Measurements from ENCODE around the gene EMP2.
A peak's percentile ranks its signal among the peaks of the same experiment; 100 is the strongest.
"Not testable (repeated sequence)": the region's sequence is repeated elsewhere in the genome, so short reads cannot be mapped to it uniquely, and the experiment has no call there.

The EMP2 gene

DNA sequence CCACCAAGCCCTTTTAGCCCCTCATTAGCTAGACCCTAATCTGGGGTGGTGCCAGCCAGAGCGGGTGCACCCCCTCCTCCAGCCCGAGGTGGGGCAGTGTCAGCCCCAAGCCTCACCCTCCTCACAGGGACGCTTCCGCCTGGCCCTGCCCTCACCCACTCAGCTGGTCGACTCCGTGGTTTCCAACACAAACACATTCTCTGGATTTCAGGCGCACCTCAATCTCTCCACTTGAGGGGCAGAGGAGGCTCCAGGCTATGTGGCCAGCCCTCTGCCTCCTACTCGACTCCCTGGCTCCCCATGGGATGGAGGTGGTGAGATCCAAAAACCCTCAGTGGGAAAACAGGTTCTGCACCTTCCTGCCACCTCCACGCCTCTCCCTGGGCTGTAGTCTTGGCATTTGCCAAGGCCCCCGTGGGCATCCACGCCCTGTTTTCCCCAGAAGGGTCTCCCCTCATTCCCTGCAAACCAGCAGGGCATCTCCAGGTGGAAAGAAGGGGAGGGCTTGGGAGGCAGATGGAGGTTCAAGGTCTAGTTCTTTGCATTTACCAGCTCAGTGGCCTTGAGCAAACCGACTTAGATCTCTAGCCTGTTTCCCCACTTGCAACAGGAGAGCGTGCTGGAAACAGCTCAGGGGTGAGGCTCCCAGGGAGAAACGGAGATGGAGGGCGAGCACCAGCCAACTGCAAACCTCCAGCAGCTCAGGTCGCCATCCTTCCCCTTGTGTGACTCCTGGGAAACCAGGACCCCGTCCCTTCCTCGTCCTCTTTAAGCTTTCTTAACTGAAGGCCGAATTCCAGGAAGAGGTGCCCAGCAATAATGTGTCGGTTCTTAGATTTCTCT lies 1.7 kb downstream of the EMP2 start:
- no peak for DNase-seq (ENCODE audit: low read depth in 2 of 2)

DNA sequence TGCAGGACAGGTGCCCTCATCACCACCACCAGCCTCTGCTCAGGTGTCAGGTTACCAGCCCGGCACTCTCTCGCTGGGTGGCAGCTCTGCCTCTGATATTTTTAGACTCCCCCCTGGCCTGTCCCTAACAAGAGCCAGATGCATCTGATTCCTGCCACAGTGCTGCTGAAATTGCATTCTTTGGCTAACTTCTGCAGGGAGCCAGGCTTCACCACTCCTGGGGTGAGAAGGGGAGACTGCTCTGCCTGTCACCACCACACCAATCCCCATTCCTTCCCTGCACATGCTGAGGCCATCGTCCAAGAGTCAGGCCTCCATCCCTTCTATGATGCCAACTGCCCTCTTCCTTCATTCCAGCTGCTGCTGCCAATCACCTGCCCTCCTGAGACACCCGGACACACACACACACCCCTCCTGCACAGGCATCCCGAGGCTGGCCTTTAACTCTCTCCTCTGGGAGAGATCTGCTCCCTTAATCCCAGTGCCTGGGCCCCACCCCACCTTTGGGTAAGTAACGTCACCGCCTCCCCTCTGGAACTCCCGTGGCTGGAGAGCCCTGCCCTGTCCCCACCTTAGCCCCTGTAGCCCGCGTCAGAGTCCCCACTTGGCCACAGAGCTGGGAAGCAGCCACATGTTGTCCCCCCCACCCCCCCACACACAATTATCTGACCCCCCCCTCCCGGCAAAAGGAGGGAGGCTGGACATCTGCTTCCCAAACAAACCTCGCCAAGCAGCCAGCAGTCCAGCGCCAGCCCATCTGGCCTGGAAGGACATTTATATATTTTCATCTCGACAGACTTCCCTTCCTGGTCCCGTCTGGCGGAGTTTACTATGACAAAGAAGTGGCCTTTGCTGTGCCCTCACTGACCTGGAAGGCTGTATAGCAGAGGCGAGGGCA lies 2.8 kb downstream of the EMP2 start:
- DNase-seq (ENCODE audit: low read depth in 2 of 2): no peak

DNA sequence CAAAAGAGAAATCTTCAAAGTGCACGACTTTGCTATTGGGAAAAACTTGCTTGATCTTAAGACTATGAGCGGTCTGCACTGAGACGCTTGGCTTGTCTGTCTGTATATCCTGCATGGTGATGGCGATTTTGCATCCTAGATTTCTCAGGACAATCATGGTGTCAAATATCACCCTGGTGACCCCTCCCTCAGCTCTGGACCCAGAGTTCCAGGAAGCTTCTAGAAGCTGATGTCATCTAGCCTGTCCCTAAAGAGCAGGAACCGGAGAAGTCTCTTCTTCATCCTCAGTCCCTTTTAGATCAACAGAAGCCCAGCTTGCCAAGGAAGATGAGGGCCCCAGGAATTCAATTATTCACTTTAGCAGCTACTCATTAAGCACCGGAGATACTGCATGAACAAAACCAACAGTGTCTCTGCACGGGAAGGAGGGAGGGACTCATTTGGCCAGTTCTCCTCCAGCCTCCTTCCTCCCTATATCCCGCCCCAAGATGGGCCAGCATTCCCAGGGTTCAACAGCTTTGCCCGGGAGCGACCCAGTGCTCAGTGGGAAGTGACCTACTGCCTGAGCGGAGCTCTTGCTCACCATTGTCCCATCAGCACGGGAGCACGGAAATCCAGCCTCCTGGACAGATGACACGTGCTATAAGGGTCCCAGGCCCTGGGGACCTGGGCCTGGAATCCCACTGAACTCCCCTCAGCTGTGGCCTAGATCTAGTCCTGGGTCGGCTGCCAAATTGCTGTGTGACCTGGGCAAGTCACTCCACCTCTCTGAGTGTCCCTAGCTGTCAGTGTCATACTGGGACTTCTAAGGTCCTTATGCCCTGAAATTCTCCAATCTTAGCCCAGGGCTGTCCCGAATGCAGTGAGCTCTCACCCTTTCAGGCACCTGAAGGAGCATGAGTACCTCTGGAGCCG lies 3.8 kb downstream of the EMP2 start:
- no peak for DNase-seq (ENCODE audit: low read depth in 2 of 2)

DNA sequence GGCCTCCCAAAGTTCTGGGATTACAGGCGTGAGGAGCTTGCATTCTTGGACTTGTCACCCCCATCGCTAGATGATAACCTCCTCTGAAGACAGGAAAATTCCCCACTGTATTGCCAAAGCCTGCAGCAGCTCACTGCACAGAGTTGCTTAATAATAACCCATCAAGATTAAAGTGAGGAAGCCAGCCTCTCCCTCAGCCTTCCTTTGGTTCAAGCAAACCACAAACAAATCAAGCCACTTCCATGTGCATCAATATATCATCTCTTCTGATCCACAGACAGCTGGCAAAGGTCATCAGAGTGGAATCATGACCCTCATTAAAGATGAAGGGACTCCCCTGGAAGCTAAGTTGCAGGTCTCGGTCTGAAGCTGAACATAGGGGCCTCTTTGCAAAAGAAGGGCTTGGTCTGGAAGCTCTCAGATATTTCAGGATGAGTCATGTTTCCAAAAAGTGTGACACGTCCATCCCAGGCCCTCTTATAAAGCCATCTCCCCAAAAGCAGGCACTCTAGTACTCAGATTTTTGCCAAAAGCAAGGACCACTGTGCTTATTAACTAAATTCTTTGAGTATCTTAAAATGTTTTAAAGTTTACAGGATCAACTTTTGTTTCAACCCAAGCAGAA lies 4.8 kb downstream of the EMP2 start:
- DNase-seq (ENCODE audit: low read depth in 2 of 2): no peak

DNA sequence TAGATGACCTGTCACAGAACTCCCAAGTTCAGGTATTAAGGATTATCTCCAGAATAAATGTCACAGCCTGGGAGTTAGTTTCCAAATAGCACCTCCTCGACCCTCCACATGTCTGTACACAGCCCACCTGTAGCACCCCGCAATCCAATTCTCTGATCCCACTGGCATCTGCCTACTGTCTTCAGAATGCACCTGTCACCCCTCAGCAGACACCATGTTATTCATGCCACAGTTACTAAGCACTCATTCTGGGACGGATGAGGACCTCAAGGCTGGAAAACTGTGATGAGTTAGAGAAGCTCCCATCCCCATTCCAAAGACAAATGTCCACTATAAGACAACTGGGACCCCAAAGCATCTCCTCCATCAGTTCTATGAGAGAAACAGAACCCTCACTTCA lies 7.8 kb downstream of the EMP2 start:
- no peak for DNase-seq (ENCODE audit: low read depth in 2 of 2)

DNA sequence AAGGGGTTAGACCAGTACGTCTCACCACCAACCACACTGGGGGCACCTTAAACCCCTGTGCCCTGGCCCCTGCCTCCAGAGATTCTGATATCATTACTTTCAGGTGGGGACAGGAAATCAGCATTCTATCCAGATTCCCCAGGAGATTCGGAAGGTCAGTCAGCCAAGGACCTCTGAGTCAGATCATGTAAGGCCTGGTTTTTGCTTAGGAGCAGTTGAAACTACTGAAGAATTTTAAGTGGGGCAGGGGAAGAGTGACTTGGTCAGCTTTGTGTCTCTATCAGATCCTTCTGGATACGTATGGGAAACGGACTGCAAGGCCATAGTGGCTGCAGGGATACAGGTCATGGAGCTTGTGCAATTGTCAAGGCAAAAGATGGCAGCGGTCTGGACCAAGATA lies 9.0 kb downstream of the EMP2 start:
- DNase-seq (ENCODE audit: low read depth in 2 of 2): no peak

DNA sequence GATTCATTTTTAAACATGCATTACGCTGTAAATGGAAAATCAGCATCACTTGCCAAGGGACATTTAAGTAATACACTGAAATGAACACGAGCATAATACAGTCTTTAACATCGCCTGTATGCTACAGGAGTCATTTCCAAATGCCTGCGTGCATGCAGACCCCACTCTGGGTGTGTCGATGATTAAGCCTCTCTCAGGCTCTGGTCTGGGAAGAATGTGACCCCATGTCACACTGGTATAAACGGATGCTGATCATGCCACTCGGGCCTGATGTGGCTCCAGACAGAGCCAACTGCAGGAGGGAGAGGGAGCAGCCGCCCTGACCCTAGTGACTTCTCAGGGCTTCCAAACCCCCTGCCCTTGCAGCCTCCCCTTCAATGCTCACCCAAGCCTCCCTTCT lies 10.8 kb downstream of the EMP2 start:
- DNase-seq (ENCODE audit: low read depth in 2 of 2): no peak

DNA sequence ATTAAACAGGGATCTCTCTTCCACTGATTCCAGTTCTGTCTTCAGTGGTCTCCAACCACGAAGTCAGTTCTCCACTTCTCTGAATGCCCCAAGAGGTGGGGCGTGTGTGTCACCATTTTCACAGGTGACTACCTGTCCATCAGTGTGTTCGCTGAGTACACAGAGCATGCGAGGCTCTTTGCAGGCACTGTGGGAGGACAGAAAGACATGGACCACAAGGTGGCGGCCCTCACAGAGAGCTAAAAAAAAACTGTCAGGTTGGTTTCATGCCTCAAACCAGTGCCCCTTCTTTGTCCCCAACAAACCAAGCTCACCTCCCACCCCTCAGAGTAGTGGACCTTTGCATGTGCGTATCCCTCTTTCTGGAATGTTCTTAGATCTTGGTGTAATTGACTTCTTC lies 13.8 kb downstream of the EMP2 start:
- no peak for DNase-seq (ENCODE audit: low read depth in 2 of 2)

DNA sequence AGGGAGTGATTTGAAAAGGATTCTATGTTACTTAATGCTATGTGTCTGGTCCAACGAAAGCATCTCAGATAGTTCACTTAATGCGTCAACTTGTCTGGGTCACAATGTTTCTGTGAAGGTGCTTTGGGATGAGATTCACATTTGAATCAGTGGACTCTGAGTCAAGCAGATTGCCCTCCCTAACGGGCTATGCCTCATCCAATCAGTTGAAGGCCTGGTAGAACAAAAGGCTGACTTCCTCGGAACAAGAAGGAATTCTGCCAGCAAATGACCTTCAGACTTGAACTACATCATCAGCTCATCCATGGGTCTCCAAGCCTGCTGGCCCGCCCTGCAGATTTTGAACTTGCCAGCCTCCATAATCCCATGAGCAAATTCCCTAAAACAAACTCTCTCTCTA lies 15.2 kb downstream of the EMP2 start:
- no peak for DNase-seq (ENCODE audit: low read depth in 2 of 2)

DNA sequence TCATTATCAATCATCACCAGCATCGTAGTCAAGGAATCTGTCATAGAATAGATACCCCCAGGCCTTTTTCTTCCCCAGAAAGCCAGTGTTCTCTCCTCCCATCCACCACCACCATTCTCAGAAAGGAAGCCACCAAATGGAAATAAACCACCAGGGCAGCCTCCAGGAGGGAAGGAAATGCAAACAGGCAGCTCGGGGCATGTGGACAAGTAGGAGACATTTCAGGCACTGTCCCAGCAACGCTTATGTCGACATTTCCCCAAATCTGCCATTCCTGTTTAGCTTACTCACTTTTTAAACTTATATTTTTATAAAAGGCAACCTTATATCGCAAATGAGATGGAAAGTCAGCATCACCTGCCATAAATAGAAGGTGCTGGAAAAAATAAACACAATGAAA lies 15.8 kb downstream of the EMP2 start:
- DNase-seq (ENCODE audit: low read depth in 2 of 2): no peak

DNA sequence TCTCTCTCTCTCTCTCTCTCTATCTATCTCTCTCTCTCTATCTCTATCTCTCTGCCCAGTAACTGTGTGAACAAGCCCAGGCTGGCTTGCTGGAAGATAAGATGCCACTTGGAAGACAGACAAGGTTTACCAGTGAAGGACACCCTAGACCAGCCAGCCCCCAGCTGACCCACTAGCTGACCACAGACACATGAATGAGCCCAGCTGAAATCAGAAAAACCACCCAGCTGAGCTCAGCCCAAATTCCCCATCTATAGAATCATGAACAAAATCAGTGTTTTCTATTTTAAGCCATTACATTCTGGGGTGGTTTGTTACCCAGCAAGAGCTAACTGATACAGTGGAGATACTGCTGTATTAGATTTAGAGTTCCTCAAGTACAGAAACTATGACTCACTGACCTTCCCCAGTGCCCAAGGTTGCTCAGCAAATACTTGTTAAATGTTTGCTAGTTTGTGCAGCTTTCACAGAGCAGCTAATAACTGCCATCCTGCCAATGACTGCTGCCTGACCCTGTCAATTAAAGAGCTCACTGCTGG lies 18.0 kb downstream of the EMP2 start:
- DNase-seq (ENCODE audit: low read depth in 2 of 2): no peak

DNA sequence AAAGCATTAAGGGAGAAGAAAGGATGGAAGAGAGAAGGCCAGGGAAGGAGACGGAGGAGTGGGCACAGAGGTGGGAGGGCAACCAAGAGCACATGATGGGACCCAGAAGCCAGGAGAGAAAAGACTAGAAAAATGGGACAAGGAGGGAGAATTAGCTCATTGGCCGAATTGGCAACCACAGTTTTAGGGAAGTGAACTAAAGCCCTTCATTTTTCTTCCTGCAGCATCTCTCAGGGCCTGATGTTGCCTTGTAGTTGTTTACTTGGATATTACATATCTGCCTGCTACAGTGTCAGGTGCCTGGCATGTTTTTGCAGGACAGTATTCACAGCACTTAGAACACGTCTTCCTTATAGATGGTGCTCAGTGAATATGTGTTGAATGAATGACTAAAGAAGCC lies 19.0 kb downstream of the EMP2 start:
- no peak for DNase-seq (ENCODE audit: low read depth in 2 of 2)

DNA sequence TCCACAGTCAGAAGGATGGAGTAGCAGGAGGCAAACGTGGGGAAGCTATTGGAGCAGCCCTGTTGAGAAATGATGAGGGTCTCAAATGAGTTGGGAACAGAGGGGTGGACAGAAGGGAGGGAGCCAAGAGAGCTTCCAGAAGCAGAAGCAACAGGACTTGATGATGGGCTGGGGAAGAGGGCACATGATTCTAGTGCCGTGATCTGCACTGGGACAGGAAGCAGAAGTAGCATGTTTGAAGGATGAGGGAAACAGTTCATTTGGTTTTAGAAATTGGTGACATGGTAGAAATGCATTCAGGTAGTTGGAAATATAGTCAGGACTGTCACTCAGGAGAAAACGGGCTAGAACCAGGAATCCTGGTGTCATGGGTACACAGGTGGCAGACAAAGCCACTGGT lies 19.4 kb downstream of the EMP2 start:
- DNase-seq (ENCODE audit: low read depth in 2 of 2): no peak

DNA sequence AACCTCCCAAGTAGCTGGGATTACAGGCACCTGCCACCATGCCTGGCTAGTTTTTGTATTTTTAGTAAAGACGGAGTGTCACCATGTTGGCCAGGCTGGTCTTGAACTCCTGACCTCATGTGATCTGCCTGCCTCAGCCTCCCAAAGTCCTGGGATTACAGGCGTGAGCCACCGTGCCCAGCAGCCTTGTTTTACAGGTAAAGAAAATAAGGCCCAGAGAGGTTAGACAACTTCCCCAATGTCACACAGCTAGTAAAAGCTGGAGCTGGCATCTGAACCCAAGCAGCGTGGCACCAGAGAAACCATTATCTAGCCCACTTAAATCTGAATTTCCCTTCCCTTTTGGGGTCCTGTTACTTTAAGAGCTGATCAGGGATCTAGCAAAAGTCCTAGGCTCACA lies 20.6 kb downstream of the EMP2 start:
- not testable (repeated sequence) for DNase-seq (ENCODE audit: low read depth in 2 of 2)

DNA sequence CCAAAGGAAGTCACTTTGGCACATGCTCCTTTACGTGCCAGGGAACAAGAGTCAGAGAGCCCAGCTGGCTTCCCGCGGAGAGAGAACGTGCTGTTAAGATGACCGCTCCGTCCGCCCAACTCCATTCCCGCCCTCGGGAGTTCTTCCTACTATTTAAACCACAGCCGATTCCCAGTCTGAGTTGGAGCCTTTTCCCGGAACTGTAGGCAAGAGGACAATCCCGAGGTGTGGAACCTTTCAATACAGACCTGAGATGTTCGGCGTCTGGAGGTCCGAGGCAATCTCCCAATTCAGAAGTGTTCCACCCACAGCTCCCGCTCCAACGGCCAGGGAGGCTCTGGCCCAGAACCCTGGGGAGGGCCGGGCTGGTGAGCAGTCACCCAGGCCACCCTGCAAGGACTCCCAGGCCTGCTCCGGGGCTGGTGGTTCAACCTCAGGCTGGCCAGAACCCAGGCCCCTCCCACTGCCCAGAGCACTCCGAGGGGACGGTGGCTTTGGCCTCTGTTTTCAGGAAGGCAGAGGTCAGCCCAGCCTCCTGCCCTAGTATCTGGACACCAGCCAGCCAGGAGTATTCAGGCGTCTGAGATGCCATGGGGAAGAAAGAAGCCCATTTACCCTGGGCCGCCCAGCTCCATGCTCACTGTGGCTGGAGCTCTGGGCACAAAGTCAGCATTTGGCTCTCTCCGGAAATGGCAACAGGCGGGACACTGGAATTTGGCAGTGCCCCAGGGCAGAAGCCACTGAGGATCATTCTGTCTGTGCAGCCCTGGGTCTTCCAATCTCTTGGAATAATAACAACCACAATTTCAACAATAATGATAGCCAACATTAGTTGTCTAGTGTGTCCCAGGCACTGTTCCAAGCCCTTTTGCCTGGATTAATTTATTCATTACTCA lies 21.4 kb downstream of the EMP2 start:
- no peak for DNase-seq (ENCODE audit: low read depth in 2 of 2)

DNA sequence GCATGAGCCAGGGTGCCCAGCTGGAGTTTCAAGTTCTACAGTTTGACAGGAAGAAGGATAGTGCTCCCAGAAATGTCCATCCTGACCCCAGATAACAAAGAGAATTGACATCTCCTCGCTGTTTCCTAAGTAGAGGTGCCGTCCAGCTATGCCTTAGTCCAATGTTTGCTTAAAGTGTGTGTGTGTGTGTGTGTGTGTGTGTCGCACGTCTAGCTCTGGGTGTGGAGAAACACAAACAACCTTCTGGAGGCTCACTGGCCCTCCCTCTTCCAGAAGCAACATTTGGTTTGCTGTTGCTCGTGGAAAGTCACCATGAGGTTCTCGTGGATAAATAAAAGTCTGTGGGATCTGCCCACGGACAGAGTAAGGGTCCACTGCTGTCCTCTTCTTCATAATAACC lies 22.1 kb downstream of the EMP2 start:
- no peak for DNase-seq (ENCODE audit: low read depth in 2 of 2)

DNA sequence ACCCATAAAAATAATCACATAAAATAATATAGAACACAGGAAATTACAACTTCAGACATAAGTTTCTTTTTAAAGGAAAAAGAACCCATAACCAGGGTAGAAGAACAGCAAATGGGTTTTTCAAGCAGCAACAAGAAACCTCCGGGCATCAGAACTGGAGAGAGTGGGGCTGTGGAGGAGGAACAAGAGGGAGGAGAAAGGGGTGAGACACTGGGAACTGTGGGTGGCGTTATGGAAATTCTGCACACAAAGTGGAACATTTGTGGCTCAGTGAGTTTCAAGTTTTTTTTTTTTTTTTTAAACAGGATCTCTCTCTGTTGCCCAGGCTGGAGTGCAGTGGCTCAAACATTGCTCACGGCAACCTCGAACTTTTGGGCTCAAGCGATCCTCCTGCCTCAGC lies 22.6 kb downstream of the EMP2 start:
- DNase-seq (ENCODE audit: low read depth in 2 of 2): no peak

DNA sequence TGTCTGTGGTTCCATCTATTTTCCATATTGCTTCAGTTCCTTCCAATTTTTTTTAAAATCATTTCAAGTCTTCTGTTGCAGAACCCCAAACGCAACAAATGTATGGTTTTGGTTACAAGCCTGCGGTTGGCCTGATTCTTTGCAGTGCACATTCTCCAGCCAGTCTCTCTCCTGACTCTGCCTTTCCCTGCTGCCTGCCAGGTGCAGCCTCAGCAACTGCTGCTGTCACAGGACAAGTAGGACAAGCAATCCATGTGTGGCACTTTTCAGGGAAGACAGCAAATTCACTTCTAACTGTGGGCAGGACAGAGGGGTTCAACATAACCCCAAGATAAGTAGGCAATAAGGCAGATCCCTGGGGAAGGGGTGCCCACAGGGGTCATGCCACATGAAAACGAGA lies 24.2 kb downstream of the EMP2 start:
- no peak for DNase-seq (ENCODE audit: low read depth in 2 of 2)

DNA sequence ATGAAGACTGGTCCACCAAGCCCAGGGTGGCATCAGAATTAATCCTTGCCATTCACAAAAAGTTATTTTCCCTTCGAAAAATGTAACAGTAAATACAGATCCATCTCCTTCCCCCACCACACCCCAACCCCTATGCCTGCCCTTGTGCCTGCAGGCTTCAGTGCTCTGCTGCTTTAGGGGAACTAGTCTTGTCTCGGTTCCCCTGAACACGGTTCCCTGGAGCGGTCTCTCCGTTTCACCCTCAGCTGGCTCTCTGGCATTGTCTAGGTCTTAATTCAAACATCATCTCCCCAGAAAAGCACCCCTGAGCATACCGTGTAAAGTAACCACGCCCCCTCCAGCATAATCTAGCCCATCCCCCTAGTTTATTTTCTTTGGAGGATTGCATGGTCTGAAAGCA lies 25.8 kb downstream of the EMP2 start:
- no peak for DNase-seq (ENCODE audit: low read depth in 2 of 2)

DNA sequence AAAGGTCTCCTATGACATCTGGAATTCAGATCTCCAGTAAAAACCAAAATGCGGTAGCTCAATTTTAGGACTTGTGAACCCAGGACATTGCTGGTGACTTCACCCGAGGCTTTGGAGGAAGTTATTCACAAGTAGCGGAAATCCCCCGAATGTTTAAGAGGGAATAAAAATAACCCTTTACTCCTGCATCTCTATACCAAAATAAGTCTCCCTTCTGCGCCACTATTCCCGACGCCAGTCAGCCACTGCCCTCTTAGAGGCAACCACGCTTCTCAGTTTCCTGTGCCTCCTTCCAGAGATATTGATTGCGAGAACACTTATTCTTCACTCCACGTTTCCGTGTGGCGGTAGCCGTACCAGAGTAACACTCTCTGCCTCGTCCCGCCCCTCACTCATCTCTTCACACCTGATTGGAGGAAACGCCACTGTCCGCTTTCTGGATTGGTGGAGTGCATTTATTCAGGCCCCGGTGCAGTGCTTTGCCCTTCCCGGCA lies 27.4 kb downstream of the EMP2 start:
- DNase-seq (ENCODE audit: low read depth in 2 of 2): peak; percentile 14 to 31
